K562 (cell line): ENCODE data around the gene APC2. TPM values are rescaled to one million over a fixed set of nuclear protein-coding genes. Genes with fewer than 3 reads are reported as not detected.
A peak's percentile ranks its signal among the peaks of the same experiment; 100 is the strongest.

ENCODE experiments used
- ATAC-seq: fragments of 200-7000 bp; cut with Tn5 transposase; 3 replicates; pipeline ENCODE4 v1.9.1; 2020; ENCODE audit warnings: moderate library complexity
- BruUV-seq: library from RNA; stranded (reverse); fragments of 400-500 nt; replicated peaks from 2 replicates; lab custom pipeline; 2021; lab: Mats Ljungman, UMichigan
- CTCF ChIA-PET: fragments of 300-600 bp; formaldehyde crosslinking; extraction: SDS; loops from one replicate; lab custom pipeline; 2021; ENCODE audit warnings: low intra/inter-chr PET ratio; lab: Yijun Ruan, JAX
- POLR2A ChIA-PET: fragments of 300-600, 350-650 bp; sonication (Branson Sonifier 250); formaldehyde crosslinking; extraction: SDS; loops from one replicate; lab custom pipeline; 2021; ENCODE audit warnings: antibody characterized with exemption, inconsistent platforms; lab: Yijun Ruan, JAX
- DNase-seq, 4 experiments: peaks; one replicate each; pipeline versions ENCODE4 v3.0.0 to v3.0.0-alpha.2; 2011 to 2018; ENCODE audit warnings: low spot score in 3 of 4, mixed read lengths in 3 of 4; ENCODE audit errors: extremely low read depth in 1 of 4
- FAIRE-seq: peaks from 2 replicates; lab custom pipeline; 2011; peaks lifted over from hg19 to GRCh38; lab: Jason Lieb, UNC
- H2AFZ ChIP-seq: 2 replicates; pipeline ENCODE4 v1.6.0; 2011; ENCODE audit warnings: low read depth, low read length, control low read depth, inconsistent platforms
- H3K27ac ChIP-seq: fragments of 200-600 bp; 3 replicates; pipeline ENCODE4 v1.8.0; 2011; ENCODE audit warnings: low read depth, mild to moderate bottlenecking, control low read depth, inconsistent platforms, low read length, moderate library complexity, mixed read lengths; ENCODE audit errors: extremely low read depth
- H3K27me3 ChIP-seq, 2 experiments: fragments of 300-600 bp in 1 of 2; 2 replicates in 1 of 2; 3 replicates in 1 of 2; pipeline versions ENCODE4 v1.6.0 to v1.8.0; 2011; ENCODE audit warnings: inconsistent platforms in 2 of 2, low read length in 2 of 2, mild to moderate bottlenecking in 1 of 2, mixed read lengths in 1 of 2, moderate library complexity in 1 of 2; ENCODE audit not compliant: control insufficient read depth in 2 of 2, insufficient read depth in 2 of 2
- H3K36me3 ChIP-seq: fragments of 300-600 bp; 3 replicates; pipeline ENCODE4 v1.8.0; 2011; ENCODE audit warnings: mild to moderate bottlenecking, low read length, inconsistent platforms; ENCODE audit not compliant: control insufficient read depth, insufficient read depth
- H3K4me1 ChIP-seq, 2 experiments: fragments of 200-600 bp in 1 of 2; replicated peaks in 1 of 2; 2 replicates in 1 of 2; 3 replicates in 1 of 2; pipeline versions ENCODE4 v1.5.1 to v1.8.0; 2011; ENCODE audit warnings: inconsistent platforms in 2 of 2, low read length in 2 of 2, mild to moderate bottlenecking in 1 of 2, mixed read lengths in 1 of 2, moderate library complexity in 1 of 2; ENCODE audit not compliant: control insufficient read depth in 2 of 2, insufficient read depth in 2 of 2
- H3K4me2 ChIP-seq: 2 replicates; pipeline ENCODE4 v1.6.1; 2011; ENCODE audit warnings: low read length, control low read depth, inconsistent platforms, mixed read lengths; ENCODE audit not compliant: insufficient read depth
- H3K4me3 ChIP-seq: fragments of 200-600 bp; sonication (generic), shearing (Covaris generic); 2 replicates; pipeline ENCODE4 v1.5.1; 2016; ENCODE audit warnings: control low read depth, inconsistent platforms
- H3K79me2 ChIP-seq: fragments of 200-600 bp; 3 replicates; pipeline ENCODE4 v1.8.0; 2011; ENCODE audit warnings: low read length, inconsistent platforms; ENCODE audit not compliant: control insufficient read depth, insufficient read depth
- H3K9ac ChIP-seq, 2 experiments: 2 replicates each; pipeline versions ENCODE4 v1.6.0 to v1.6.1; 2011; ENCODE audit warnings: low read depth in 2 of 2, low read length in 2 of 2, control low read depth in 1 of 2, inconsistent platforms in 1 of 2, mild to moderate bottlenecking in 1 of 2, mixed read lengths in 1 of 2; ENCODE audit not compliant: insufficient read depth in 1 of 2
- H3K9me1 ChIP-seq: one replicate; pipeline ENCODE4 v1.6.0; 2011; ENCODE audit warnings: inconsistent platforms, mild to moderate bottlenecking, low read length, moderate library complexity; ENCODE audit not compliant: control insufficient read depth, insufficient read depth
- H3K9me3 ChIP-seq: replicated peaks from 2 replicates; pipeline ENCODE4 v1.5.1; 2011; ENCODE audit warnings: low read depth, low read length, inconsistent platforms; ENCODE audit not compliant: control insufficient read depth, insufficient read depth
- H4K20me1 ChIP-seq: replicated peaks from 2 replicates; pipeline ENCODE4 v1.6.1; 2011; ENCODE audit warnings: low read length, inconsistent platforms, mixed read lengths; ENCODE audit not compliant: control insufficient read depth, insufficient read depth
- CCAR2 ChIP-seq: fragments of 200-400 bp; formaldehyde crosslinking; IDR thresholded peaks from 2 replicates; pipeline ENCODE4 v1.6.1; 2017; ENCODE audit warnings: mild to moderate bottlenecking, low read depth, low read length
- CREM ChIP-seq: IDR thresholded peaks from 2 replicates; pipeline ENCODE4 v1.6.1; 2014; ENCODE audit warnings: antibody characterized with exemption, low read depth
- GATAD2A ChIP-seq: fragments of 450-650 bp; IDR thresholded peaks from 2 replicates; pipeline ENCODE4 v1.6.1; 2017
- HDAC6 ChIP-seq: IDR thresholded peaks from 2 replicates; pipeline ENCODE4 v1.6.1; 2012; ENCODE audit warnings: low read depth, mild to moderate bottlenecking, control low read depth, inconsistent platforms, low read length, moderate library complexity
- POLR2G ChIP-seq: fragments of 200-400 bp; formaldehyde crosslinking; IDR thresholded peaks from 2 replicates; pipeline ENCODE4 v1.6.1; 2017; ENCODE audit warnings: low read depth, mild to moderate bottlenecking, antibody characterized with exemption, low read length, moderate library complexity
- RBM22 ChIP-seq: fragments of 200-400 bp; formaldehyde crosslinking; IDR thresholded peaks from 2 replicates; pipeline ENCODE4 v1.6.1; 2018; ENCODE audit warnings: low read length, low read depth; ENCODE audit not compliant: poor library complexity, severe bottlenecking
- ZC3H11A ChIP-seq: IDR thresholded peaks from 2 replicates; pipeline ENCODE4 v1.6.1; 2012; ENCODE audit warnings: low read depth, low read length, improper control_type of control experiment
- ZNF212 ChIP-seq: fragments of 450-650 bp; formaldehyde crosslinking; IDR thresholded peaks from 2 replicates; pipeline ENCODE4 v1.4.0; 2020; ENCODE audit warnings: mild to moderate bottlenecking
- WGBS: fragments of 100-300 bp; shearing (Covaris generic); methylation state at CpG from one replicate; pipeline ENCODE4 v1.1.6; 2016; ENCODE audit warnings: low coverage, mixed read lengths; ENCODE audit not compliant: insufficient coverage; ENCODE audit errors: missing lambda C conversion rate; 5-methylcytosine and 5-hydroxymethylcytosine counted together
- in situ Hi-C: fragments of 300-500 bp; cut with MboI; formaldehyde crosslinking; loops from 4 replicates; pipeline ENCODE4 v1.15.0; 2018; ENCODE audit warnings: inconsistent platforms, mixed read lengths
- intact Hi-C: fragments of 100-400 bp; cut with micrococcal nuclease; formaldehyde crosslinking; loops from 2 replicates; pipeline ENCODE4 v1.14.2; 2022
- polyA plus RNA-seq, 8 experiments: library from polyadenylated mRNA; depleted of rRNA in 4 of 8; stranded (reverse) in 5 of 8; unstranded in 3 of 8; fragments of >200 nt; fragmentation: Nextera tagmentation in 2 of 8; fragmentation: Illumina TruSeq in 1 of 8; extraction: Ambion mirVana in 2 of 8; extraction: Trizol in 1 of 8; gene quantifications; 2 replicates each; pipeline versions ENCODE4 v1.2.1 to v1.2.3, GENCODE V29; 2011 to 2014; ENCODE audit warnings: inconsistent platforms in 1 of 8, missing spikeins in 1 of 8
- total RNA-seq, 7 experiments: library from RNA; depleted of rRNA in 6 of 7; stranded (reverse); fragments of >200 nt in 6 of 7; fragmentation: Illumina TruSeq in 2 of 7; extraction: Trizol in 2 of 7; gene quantifications; 2 replicates each; pipeline versions ENCODE4 v1.2.1 to v1.2.3, GENCODE V29; 2011 to 2021; ENCODE audit warnings: low replicate concordance in 1 of 7

APC2 gene
- total and polyA plus RNA-seq, 9 of the 15 experiments (the other 6 are each of a cell fraction or from before 2014, with no cell fraction given): 0.01 to 0.40 (median 0.05) TPM; not detected in 3

GRCh38 chr19:1461862-1462261, 11.9 kb downstream of the APC2 start:
- no peak for DNase-seq
- no peak for FAIRE-seq
- intact Hi-C loops: no loop called here
- Histone ChIP-seq H3K9ac (peak overlapping the region in 1 of 2 experiments; percentile 68; a peak in 2 of 4 replicates), H3K9me1 (no peaks in the 10 kb centered on the region), H3K4me1 (peaks cover 0 to 45% of the 10 kb centered on the region in 2 experiments; a peak in 2 of 5 replicates), H3K9me3 (no peaks in the 10 kb centered on the region), H4K20me1 (peaks cover 18% of the 10 kb centered on the region), H3K4me3 (no peak overlapping the region), H3K27ac (no peak overlapping the region), H3K27me3 (no peaks in the 10 kb centered on the region), H3K79me2 (no peaks in the 10 kb centered on the region), H3K36me3 (peaks cover 6% of the 10 kb centered on the region; the same call in 1 of the 3 replicates), H3K4me2 (no peak overlapping the region), H2AFZ (no peak overlapping the region)
- 73% methylated on average over 21 of the region's 24 CpGs for WGBS
- ChIA-PET POLR2A (no interaction called here), CTCF (no interaction called here)
- TF ChIP-seq POLR2G: 0 out of 2 replicates have a peak, but pooled peaks have one; percentile 31
- TF ChIP-seq HDAC6: no peak
- no peak for TF ChIP-seq RBM22
- no peak for TF ChIP-seq ZC3H11A
- TF ChIP-seq GATAD2A: no peak
- no peak for TF ChIP-seq ZNF212 (CRISPR knock-in tag)
- TF ChIP-seq CREM: no peak
- TF ChIP-seq CCAR2: no peak
- ATAC-seq: no peak
- in situ Hi-C loops: no loop called here
- BruUV-seq: no TSS peak
